ENCODE measurements around the gene PDLIM3. TPM values are rescaled to one million over a fixed set of nuclear protein-coding genes. Genes with fewer than 3 reads are reported as not detected.
"Not testable (repeated sequence)": the region's sequence is repeated elsewhere in the genome, so short reads cannot be mapped to it uniquely, and the experiment has no call there.

PDLIM3 gene
- polyA plus RNA-seq, 1 of the 3 experiments (the other 2 are of a cell fraction), result 0.08 TPM

GRCh38 chr4:185559915-185560281, 24.6 kb upstream of the PDLIM3 start:
- no peak overlapping the region for H3K4me2 ChIP-seq
- H3K4me3 ChIP-seq (ENCODE audit: low read depth in 2 of 2, low read length in 1 of 2), result no peak overlapping the region
- H3K4me1 ChIP-seq (ENCODE audit: control insufficient read depth in 1 of 2, insufficient read depth in 2 of 2, low read depth in 1 of 2, low read length in 1 of 2), result no peaks in the 10 kb centered on the region; a peak in 1 of 4 replicates
- no peak for DNase-seq
- no peaks in the 10 kb centered on the region for H3K36me3 ChIP-seq (replicated peaks in 1 of 2; ENCODE audit: control insufficient read depth in 1 of 2, insufficient read depth in 2 of 2, low read length in 1 of 2)
- ChIA-PET CTCF (interaction anchor here (0.6 kb wide), 1 partner anchor 24 kb away, joined by 3 read pairs; no protein-coding TSS in a partner anchor), POLR2A (no interaction called here)
- TF ChIP-seq GABPA (IDR thresholded peaks at IDR 0.05; ENCODE audit: low read depth), result no peak
- TF ChIP-seq MAX (IDR thresholded peaks at IDR 0.05; ENCODE audit: low read depth), result no peak
- TF ChIP-seq, protein P1, sequence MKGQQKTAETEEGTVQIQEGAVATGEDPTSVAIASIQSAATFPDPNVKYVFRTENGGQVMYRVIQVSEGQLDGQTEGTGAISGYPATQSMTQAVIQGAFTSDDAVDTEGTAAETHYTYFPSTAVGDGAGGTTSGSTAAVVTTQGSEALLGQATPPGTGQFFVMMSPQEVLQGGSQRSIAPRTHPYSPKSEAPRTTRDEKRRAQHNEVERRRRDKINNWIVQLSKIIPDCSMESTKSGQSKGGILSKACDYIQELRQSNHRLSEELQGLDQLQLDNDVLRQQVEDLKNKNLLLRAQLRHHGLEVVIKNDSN (IDR thresholded peaks at IDR 0.05; ENCODE audit: borderline replicate concordance, low read depth), result no peak
- TF ChIP-seq MXI1 (IDR thresholded peaks at IDR 0.05; ENCODE audit: low read depth, low read length), result no peak
- no peak overlapping the region for H3K9ac ChIP-seq
- H3K9me2 ChIP-seq, result no peaks in the 10 kb centered on the region
- no peaks in the 10 kb centered on the region for H3K79me2 ChIP-seq (ENCODE audit: insufficient read depth)
- no peak overlapping the region for H2AFZ ChIP-seq (ENCODE audit: low read depth)
- no peaks in the 10 kb centered on the region for H4K20me1 ChIP-seq (ENCODE audit: insufficient read depth)
- no peak overlapping the region for H3K27ac ChIP-seq (ENCODE audit: low read depth in 2 of 2, low read length in 1 of 2)
- WGBS (ENCODE audit: low lambda C conversion rate), result 63% methylated on average over 3 of the region's 4 CpGs
- no peaks in the 10 kb centered on the region for H3F3A ChIP-seq (replicated peaks; ENCODE audit: insufficient read depth)
- no peaks in the 10 kb centered on the region for H3K27me3 ChIP-seq (ENCODE audit: insufficient read depth)
- no peaks in the 10 kb centered on the region for H3K9me3 ChIP-seq

DNA sequence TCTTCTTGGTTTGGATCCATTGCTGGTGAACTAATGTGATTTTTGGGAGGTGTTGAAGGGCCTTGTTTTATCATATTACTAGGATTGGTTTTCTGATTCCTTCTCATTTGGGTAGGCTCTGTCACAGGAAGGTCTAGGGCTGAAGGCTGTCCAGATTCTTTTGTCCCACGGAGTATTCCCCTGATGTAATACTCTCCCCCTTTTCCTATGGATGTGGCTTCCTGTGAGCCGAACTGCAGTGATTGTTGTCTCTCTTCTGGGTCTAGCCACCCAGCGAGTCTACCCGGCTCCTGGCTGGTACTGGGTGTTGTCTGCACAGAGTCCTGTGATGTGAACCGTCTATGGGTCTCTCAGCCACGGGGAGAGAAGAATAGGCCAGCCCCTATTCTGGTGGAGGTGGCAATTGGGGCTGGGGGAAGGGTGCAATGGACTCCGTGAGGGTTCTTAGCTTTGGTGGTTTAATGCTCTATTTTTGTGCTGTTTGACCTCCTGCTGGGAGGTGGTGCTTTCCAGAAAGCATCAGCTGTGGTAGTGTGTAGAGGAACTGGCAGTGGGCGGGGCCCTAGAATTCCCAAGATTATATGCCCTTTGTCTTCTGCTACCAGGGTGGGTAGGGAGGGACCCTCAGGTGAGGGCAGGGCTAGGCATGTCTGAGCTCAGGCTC, 24.1 kb upstream of the PDLIM3 start:
- POLR2A ChIA-PET, result not testable (repeated sequence)

DNA sequence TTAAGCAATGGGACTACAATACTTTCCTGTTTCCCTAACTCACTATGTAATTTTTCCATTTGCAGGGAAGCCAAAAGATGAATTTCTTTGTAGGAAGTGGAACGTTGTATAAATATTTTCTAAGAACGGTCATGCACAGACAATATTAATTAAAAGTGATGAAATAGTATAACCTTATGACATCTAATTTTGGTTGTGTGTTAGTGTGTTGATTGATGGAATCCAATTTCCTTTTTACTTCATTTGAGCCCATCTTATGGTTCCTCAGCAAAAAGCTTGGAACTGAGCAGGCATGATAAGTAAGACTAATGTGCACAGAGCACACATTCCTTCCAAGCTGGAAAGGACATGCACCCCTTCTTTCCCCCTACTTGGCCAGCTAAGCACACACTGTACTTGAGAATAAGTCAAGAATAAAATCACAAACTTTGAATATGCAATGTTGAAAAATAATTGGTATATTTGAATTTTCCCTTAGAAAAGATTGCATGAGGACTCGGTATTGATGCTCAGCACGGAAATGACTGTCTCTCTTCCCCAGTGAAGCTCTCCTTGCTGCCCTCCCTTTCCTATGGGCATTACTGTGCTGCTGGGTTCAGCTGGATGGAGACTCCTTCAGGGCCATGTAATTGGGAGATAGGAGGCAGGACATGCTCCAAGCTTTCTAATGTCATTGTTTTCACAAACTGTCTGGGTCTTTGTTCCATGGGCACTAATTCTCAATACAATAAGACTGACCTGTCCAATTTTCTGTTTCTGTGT, 19.2 kb upstream of the PDLIM3 start:
- Histone ChIP-seq H3K79me2 (ENCODE audit: insufficient read depth) (no peaks in the 10 kb centered on the region), H4K20me1 (ENCODE audit: insufficient read depth) (no peaks in the 10 kb centered on the region), H3K4me3 (ENCODE audit: low read depth in 2 of 2, low read length in 1 of 2) (no peak overlapping the region), H3K9me2 (no peaks in the 10 kb centered on the region), H3K27me3 (ENCODE audit: insufficient read depth) (0 out of 2 replicates have a peak, but pooled peaks cover 9% of the 10 kb centered on the region), H2AFZ (ENCODE audit: low read depth) (no peak overlapping the region), H3K9me3 (no peaks in the 10 kb centered on the region), H3K9ac (no peak overlapping the region), H3K4me2 (no peak overlapping the region), H3K36me3 (replicated peaks in 1 of 2; ENCODE audit: control insufficient read depth in 1 of 2, insufficient read depth in 2 of 2, low read length in 1 of 2) (no peaks in the 10 kb centered on the region), H3K27ac (ENCODE audit: low read depth in 2 of 2, low read length in 1 of 2) (no peak overlapping the region), H3F3A (replicated peaks; ENCODE audit: insufficient read depth) (no peaks in the 10 kb centered on the region), H3K4me1 (ENCODE audit: control insufficient read depth in 1 of 2, insufficient read depth in 2 of 2, low read depth in 1 of 2, low read length in 1 of 2) (no peaks in the 10 kb centered on the region)
- ChIA-PET CTCF (no interaction called here), POLR2A (no interaction called here)
- TF ChIP-seq MEF2A (IDR thresholded peaks at IDR 0.05; ENCODE audit: borderline replicate concordance, low read depth), result no peak
- DNase-seq, result no peak
- WGBS (ENCODE audit: low lambda C conversion rate), result 62% methylated on average over 4 of the region's 4 CpGs

More for the DNA sequence above, 24.1 kb upstream of the PDLIM3 start:
- H3K79me2 ChIP-seq (ENCODE audit: insufficient read depth); H3K27me3 ChIP-seq (ENCODE audit: insufficient read depth); H3K9me3 ChIP-seq; H3K4me1 ChIP-seq (ENCODE audit: control insufficient read depth in 1 of 2, insufficient read depth in 2 of 2, low read depth in 1 of 2, low read length in 1 of 2); H4K20me1 ChIP-seq (ENCODE audit: insufficient read depth); H3K36me3 ChIP-seq (replicated peaks in 1 of 2; ENCODE audit: control insufficient read depth in 1 of 2, insufficient read depth in 2 of 2, low read length in 1 of 2); H3K27ac ChIP-seq (ENCODE audit: low read depth in 2 of 2, low read length in 1 of 2); DNase-seq; H3F3A ChIP-seq (replicated peaks; ENCODE audit: insufficient read depth); H3K9me2 ChIP-seq; H3K4me2 ChIP-seq; H2AFZ ChIP-seq (ENCODE audit: low read depth); H3K9ac ChIP-seq; H3K4me3 ChIP-seq (ENCODE audit: low read depth in 2 of 2, low read length in 1 of 2): not testable (repeated sequence)
- CTCF ChIA-PET, result interaction anchor here (0.6 kb wide), 1 partner anchor 23 kb away, joined by 3 read pairs; no protein-coding TSS in a partner anchor
- 60% methylated on average over 8 of the region's 8 CpGs for WGBS (ENCODE audit: low lambda C conversion rate)
